GM23248 (cell line): ENCODE data around the gene TM4SF4. TPM values are rescaled to one million over a fixed set of nuclear protein-coding genes. Genes with fewer than 3 reads are reported as not detected.

Source experiments
- DNase-seq: peaks from one replicate; pipeline ENCODE4 v3.0.0-alpha.2; 2015
- H2AFZ ChIP-seq: fragments of 200-600 bp; sonication (generic); 2 replicates; pipeline ENCODE4 v1.6.1; 2016; ENCODE audit warnings: antibody characterized with exemption
- H3F3A ChIP-seq: fragments of 200-600 bp; sonication (generic); 2 replicates; pipeline ENCODE4 v1.6.1; 2016; ENCODE audit warnings: mild to moderate bottlenecking, antibody characterized with exemption, mixed run types; ENCODE audit not compliant: insufficient read depth
- H3K27ac ChIP-seq: fragments of 200-600 bp; sonication (generic); 2 replicates; pipeline ENCODE4 v1.5.1; 2016; ENCODE audit warnings: mild to moderate bottlenecking
- H3K27me3 ChIP-seq: fragments of 200-600 bp; sonication (generic); replicated peaks from 2 replicates; pipeline ENCODE4 v1.6.1; 2016; ENCODE audit warnings: mild to moderate bottlenecking; ENCODE audit not compliant: insufficient read depth
- H3K36me3 ChIP-seq: fragments of 200-600 bp; sonication (generic); 2 replicates; pipeline ENCODE4 v1.6.1; 2016; ENCODE audit warnings: low read depth, mild to moderate bottlenecking
- H3K4me1 ChIP-seq: fragments of 200-600 bp; sonication (generic); 2 replicates; pipeline ENCODE4 v1.6.1; 2016; ENCODE audit warnings: mild to moderate bottlenecking; ENCODE audit not compliant: insufficient read depth
- H3K4me2 ChIP-seq: fragments of 200-600 bp; sonication (generic); one replicate; pipeline ENCODE4 v1.6.1; 2016; ENCODE audit warnings: mild to moderate bottlenecking; ENCODE audit not compliant: unreplicated experiment
- H3K4me3 ChIP-seq: fragments of 200-600 bp; sonication (generic); 2 replicates; pipeline ENCODE4 v1.5.1; 2016; ENCODE audit warnings: mild to moderate bottlenecking
- H3K79me2 ChIP-seq: fragments of 200-600 bp; sonication (generic); 2 replicates; pipeline ENCODE4 v1.6.1; 2016; ENCODE audit warnings: mild to moderate bottlenecking; ENCODE audit not compliant: insufficient read depth
- H3K9ac ChIP-seq: fragments of 200-600 bp; sonication (generic); 2 replicates; pipeline ENCODE4 v1.6.1; 2016; ENCODE audit warnings: mild to moderate bottlenecking
- H3K9me2 ChIP-seq: fragments of 200-600 bp; sonication (generic); 2 replicates; pipeline ENCODE4 v1.6.1; 2016; ENCODE audit warnings: mixed run types, mild to moderate bottlenecking, moderate library complexity; ENCODE audit not compliant: insufficient read depth
- H3K9me3 ChIP-seq: fragments of 200-600 bp; sonication (generic); one replicate; pipeline ENCODE4 v1.6.1; 2017; ENCODE audit warnings: low read depth
- H4K20me1 ChIP-seq: fragments of 200-600 bp; sonication (generic); 2 replicates; pipeline ENCODE4 v1.6.0; 2016; ENCODE audit not compliant: insufficient read depth
- EZH2 ChIP-seq: fragments of 200-600 bp; sonication (generic); IDR thresholded peaks from 2 replicates; pipeline ENCODE4 v1.6.1; 2018; ENCODE audit warnings: antibody characterized with exemption, mild to moderate bottlenecking; ENCODE audit not compliant: insufficient read depth, poor library complexity, severe bottlenecking
- EZH2phosphoT487 ChIP-seq: fragments of 200-600 bp; sonication (generic); IDR thresholded peaks from 2 replicates; pipeline ENCODE4 v1.6.1; 2018; ENCODE audit warnings: antibody characterized with exemption, moderate library complexity, mild to moderate bottlenecking, low read depth; ENCODE audit not compliant: insufficient read depth
- WGBS, 2 experiments: methylation state at CpG; one replicate each; pipeline ENCODE4 v1.1.6; 2015 to 2017; ENCODE audit warnings: low lambda C conversion rate in 2 of 2, low coverage in 1 of 2; ENCODE audit errors: missing lambda C conversion rate in 2 of 2; 5-methylcytosine and 5-hydroxymethylcytosine counted together
- in situ Hi-C: fragments of 300-500 bp; cut with MboI; formaldehyde crosslinking; loops from 2 replicates; pipeline ENCODE4 v1.15.0; 2020
- polyA plus RNA-seq: library from polyadenylated mRNA; unstranded; fragments of >200 nt; fragmentation: Nextera tagmentation; extraction: Ambion mirVana; gene quantifications from 2 replicates; pipeline ENCODE4 v1.2.1, GENCODE V29; 2016
- total RNA-seq: library from RNA; depleted of rRNA; stranded (reverse); fragments of >200 nt; shearing (Covaris generic); gene quantifications from 2 replicates; pipeline ENCODE4 v1.2.3, GENCODE V29; 2014

Gene TM4SF4
- total and polyA plus RNA-seq, 2 experiments from 2014 or later = 0.96 to 0.97 TPM

GRCh38 chr3:149501524-149501923 is 27.0 kb downstream of the TM4SF4 start:
- TF ChIP-seq EZH2phosphoT487 = no peak
- TF ChIP-seq EZH2 = no peak
- no peaks in the 10 kb centered on the region for H3K36me3 ChIP-seq
- peak overlapping the region; percentile 83 for H3K27ac ChIP-seq

GRCh38 chr3:149502438-149502837 is 27.9 kb downstream of the TM4SF4 start:
- no peaks in the 10 kb centered on the region for H3K27me3 ChIP-seq
- in situ Hi-C loops = loop anchor here (25.0 kb wide), 1 partner anchor 685 kb away; no protein-coding TSS in a partner anchor
- H4K20me1 ChIP-seq = no peaks in the 10 kb centered on the region
- H2AFZ ChIP-seq = no peak overlapping the region
- no peak overlapping the region for H3K9ac ChIP-seq
- WGBS, 2 experiments = 85 to 89% methylated on average over 3 of the region's 3 CpGs
- H3F3A ChIP-seq = peaks cover 38% of the 10 kb centered on the region
- H3K4me2 ChIP-seq = no peak overlapping the region
- H3K27ac ChIP-seq = 0 out of 2 replicates have a peak overlapping the region, but pooled peaks have one; percentile 83
- no peaks in the 10 kb centered on the region for H3K36me3 ChIP-seq
- H3K4me1 ChIP-seq = peaks cover 30% of the 10 kb centered on the region
- no peaks in the 10 kb centered on the region for H3K79me2 ChIP-seq
- no peak for TF ChIP-seq EZH2
- no peak for TF ChIP-seq EZH2phosphoT487
- no peaks in the 10 kb centered on the region for H3K9me3 ChIP-seq
- H3K4me3 ChIP-seq = no peak overlapping the region
- DNase-seq = no peak
- no peaks in the 10 kb centered on the region for H3K9me2 ChIP-seq

More at GRCh38 chr3:149501524-149501923, 27.0 kb downstream of the TM4SF4 start:
- DNase-seq = peak; percentile 97
- Histone ChIP-seq H3F3A (peaks cover 29% of the 10 kb centered on the region), H3K9me3 (no peaks in the 10 kb centered on the region), H3K79me2 (no peaks in the 10 kb centered on the region), H3K4me2 (peak overlapping the region; percentile 79), H3K9me2 (no peaks in the 10 kb centered on the region), H2AFZ (no peak overlapping the region), H3K9ac (peak overlapping the region; percentile 29; the same call in 1 of the 2 replicates), H3K4me3 (peak overlapping the region; percentile 27; the same call in 1 of the 2 replicates), H3K27me3 (no peaks in the 10 kb centered on the region), H4K20me1 (no peaks in the 10 kb centered on the region), H3K4me1 (peaks cover 21% of the 10 kb centered on the region)
- 26 to 42% methylated on average over 1 of the region's 1 CpG for WGBS, 2 experiments
- in situ Hi-C loops = loop anchor here (25.0 kb wide), 1 partner anchor 686 kb away; no protein-coding TSS in a partner anchor

DNA sequence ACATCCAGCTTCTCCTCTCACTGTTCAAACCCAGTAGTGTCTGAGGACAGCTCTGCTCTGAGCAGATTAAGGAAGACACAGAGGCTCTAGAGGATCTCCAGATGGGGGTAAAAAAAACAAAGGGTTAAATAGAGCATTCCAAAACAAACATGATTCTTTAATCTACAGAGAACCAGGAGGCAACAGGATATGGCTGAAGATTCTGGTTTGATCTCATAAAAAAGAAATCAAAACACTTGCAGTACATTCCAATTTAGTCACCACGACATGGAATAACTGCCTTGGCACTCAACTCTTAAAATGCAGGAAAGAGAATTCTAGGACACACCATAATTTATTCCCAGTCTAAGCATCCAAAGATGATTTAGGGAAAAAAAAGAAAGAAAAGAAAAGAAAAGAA is 32.0 kb downstream of the TM4SF4 start:
- Histone ChIP-seq H3F3A (peaks cover 40% of the 10 kb centered on the region), H3K9ac (peak overlapping the region; percentile 15; the same call in 1 of the 2 replicates), H2AFZ (peak overlapping the region; percentile 43; the same call in 1 of the 2 replicates), H3K27ac (peak overlapping the region; percentile 58; the same call in 1 of the 2 replicates), H3K9me3 (no peaks in the 10 kb centered on the region), H3K27me3 (no peaks in the 10 kb centered on the region), H4K20me1 (no peaks in the 10 kb centered on the region), H3K9me2 (no peaks in the 10 kb centered on the region), H3K4me2 (peak overlapping the region; percentile 41), H3K4me1 (peaks cover 31% of the 10 kb centered on the region), H3K79me2 (no peaks in the 10 kb centered on the region), H3K36me3 (no peaks in the 10 kb centered on the region), H3K4me3 (0 out of 2 replicates have a peak overlapping the region, but pooled peaks have one; percentile 19)
- TF ChIP-seq EZH2phosphoT487 (no peak), EZH2 (no peak)
- in situ Hi-C loops = loop anchor here (25.0 kb wide), 1 partner anchor 681 kb away; no protein-coding TSS in a partner anchor
- peak; percentile 62 for DNase-seq
- WGBS, 2 experiments = 0 to 3% methylated on average over 1 of the region's 1 CpG

DNA sequence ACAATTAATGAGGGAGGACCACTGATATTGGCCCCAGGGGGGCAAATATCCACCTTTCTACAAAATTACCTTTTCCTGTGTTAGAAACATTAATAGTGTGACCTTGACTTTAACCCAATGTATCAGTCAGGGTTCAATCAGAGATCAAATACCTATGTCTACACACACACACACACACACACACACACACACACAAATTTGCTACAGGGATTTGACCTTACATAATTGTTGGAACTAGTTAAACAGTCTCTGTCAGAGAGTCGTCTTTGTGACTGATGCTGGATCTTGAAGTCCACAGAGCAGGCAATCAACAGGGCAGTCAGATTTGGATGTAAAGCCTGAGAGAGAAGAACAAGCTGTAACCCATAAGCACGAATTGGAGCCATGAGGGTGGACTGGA is 32.5 kb downstream of the TM4SF4 start:
- Histone ChIP-seq H3K9me2 (no peaks in the 10 kb centered on the region), H3K27me3 (no peaks in the 10 kb centered on the region), H4K20me1 (no peaks in the 10 kb centered on the region), H3K9me3 (no peaks in the 10 kb centered on the region), H3K4me2 (peak overlapping the region; percentile 41), H3K79me2 (no peaks in the 10 kb centered on the region), H3F3A (peaks cover 38% of the 10 kb centered on the region), H3K36me3 (no peaks in the 10 kb centered on the region), H3K27ac (peak overlapping the region; percentile 58), H3K4me1 (peaks cover 28% of the 10 kb centered on the region), H3K4me3 (peak overlapping the region; percentile 25; the same call in 1 of the 2 replicates), H2AFZ (peak overlapping the region; percentile 65), H3K9ac (no peak overlapping the region)
- TF ChIP-seq EZH2phosphoT487 = no peak
- TF ChIP-seq EZH2 = no peak
- in situ Hi-C loops = loop anchor here (25.0 kb wide), 1 partner anchor 680 kb away; no protein-coding TSS in a partner anchor
- WGBS, 2 experiments = 12 to 14% methylated on average over 2 of the region's 2 CpGs
- no peak for DNase-seq
